Fibroblast of upper back skin (primary cell): ENCODE data around the gene ANKRD28.
"Not testable (repeated sequence)": the region's sequence is repeated elsewhere in the genome, so short reads cannot be mapped to it uniquely, and the experiment has no call there.

Experiments
- DNase-seq: peaks from one replicate; pipeline ENCODE4 v3.0.0-alpha.2; 2013

Gene ANKRD28

DNA sequence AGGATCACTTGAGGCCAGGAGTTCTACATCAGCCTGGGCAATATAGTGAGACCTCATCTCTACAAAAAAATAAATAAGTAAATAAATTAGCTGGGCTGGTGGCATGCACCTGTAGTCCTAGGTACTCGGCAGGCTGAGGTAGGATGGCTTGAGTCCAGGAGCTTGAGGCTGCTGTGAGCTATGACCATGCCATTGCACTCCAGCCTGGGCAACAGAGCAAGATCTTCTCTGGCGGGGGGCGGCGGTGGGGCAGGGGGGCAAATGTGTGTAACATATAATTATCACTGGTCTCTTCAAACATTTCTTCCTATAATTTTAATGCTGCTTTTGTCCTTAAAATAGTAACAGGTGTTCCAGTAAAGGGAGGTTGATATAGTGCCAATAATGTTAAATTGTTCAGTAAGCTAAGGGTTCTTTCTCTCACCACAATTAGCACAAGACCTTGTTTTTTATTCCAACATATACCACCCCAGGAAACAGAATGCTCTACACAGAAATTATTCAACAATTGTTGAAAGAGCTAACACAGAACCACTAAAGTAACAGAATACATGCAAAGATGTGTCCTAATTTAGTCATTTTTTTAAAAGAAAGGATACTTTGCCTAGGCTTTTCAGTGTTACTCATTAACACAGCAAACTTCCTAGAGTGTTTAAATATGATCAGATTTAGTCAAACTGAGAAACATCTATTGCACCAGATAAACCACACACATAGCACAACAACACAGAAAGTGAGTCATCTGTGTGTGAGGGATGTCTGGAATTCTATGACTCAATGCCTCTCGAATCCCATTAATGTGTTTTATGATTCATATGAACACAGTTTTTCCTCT is 29.1 kb downstream of the ANKRD28 start:
- DNase-seq = peak; percentile 97

DNA sequence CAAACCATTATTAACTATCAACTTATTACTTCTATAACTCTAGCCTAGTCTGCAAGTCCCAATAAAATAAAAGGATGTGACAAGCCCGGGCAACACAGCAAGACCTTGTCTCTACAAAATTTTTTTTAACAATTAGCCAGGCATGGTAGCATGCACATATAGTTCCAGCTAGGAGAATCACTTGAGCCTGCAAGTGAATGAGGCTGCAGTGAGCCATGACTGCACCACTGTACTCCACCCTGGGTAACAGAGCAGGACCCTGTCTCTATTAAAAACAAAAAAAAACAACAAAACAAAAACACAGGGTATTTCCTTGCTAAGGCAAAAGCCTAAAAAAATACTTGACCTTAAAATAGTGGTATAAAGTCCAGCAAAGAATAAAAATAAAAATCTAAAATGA is 31.4 kb downstream of the ANKRD28 start:
- no peak for DNase-seq

DNA sequence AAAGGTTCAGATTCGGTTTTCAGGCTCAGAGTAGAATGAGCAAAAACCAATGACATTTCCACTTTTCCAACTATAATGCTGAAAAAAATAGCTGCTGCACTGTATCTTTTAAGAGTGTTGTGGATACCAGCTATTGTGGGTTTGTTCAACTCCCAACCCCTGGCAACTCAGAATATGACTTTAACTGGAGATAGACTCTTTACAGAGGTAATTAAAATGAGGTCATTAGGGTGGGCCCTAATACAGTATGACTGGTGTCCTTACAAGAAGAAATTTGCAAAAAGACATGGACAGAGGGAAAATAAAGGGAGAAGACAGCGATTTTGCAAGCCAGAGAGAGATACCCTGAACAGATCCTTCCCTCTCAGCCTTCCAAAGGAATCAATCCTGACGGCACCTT is 39.5 kb downstream of the ANKRD28 start:
- no peak for DNase-seq

DNA sequence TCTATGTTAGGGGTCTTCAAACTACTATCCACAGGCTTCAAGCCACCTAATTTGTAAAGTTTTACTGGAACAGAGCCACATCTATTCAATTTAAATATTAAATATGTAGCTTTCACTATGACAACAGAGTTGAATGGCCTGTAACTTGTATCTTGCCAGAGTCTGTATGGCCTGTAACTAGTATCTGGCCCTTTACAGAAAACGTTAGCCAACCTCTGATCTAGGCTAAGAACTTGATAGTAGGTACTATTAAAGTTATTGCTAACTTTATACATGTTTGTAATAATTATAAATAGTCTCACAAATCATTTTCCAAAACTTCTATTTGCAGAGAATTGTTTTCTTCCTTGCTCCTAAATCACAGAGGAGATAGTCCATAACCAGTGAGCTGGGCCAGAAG is 40.0 kb downstream of the ANKRD28 start:
- no peak for DNase-seq

DNA sequence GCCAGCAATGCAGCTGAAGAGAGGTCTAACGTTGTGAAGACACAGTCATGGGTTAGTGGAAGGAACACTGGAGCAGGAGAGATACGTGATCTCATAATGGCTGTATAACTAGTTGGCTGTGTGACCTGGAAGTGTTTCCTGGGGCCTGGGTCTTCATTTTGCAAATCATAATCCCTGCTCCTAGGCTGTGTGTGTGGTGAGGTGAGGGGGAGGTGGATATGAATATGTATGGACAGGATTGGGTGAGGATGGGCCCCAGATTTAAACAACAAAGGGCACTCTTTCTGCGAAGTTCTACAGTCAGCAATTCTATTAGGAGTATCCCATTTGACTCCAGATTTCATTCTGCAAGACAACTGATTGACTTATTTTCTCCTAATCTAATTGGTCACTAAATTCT is 41.3 kb downstream of the ANKRD28 start:
- DNase-seq = no peak

DNA sequence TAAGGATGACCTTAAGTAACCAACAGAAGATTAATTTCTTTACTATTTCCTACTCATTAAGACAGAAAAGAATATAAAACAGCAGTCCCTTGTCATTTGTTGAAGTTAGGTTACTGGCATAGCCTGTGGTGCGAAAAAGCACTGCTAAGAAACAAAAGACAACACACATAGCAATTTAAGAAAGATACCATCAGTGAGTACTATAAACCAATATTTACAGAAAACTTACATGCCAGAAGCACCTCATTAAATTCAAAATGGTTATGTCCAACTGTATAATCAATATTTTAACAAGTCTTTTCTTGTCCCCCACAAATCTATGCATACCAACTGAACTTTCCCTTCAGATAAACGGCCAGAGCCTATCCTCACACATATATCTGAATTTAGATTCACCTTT is 42.0 kb downstream of the ANKRD28 start:
- no peak for DNase-seq

DNA sequence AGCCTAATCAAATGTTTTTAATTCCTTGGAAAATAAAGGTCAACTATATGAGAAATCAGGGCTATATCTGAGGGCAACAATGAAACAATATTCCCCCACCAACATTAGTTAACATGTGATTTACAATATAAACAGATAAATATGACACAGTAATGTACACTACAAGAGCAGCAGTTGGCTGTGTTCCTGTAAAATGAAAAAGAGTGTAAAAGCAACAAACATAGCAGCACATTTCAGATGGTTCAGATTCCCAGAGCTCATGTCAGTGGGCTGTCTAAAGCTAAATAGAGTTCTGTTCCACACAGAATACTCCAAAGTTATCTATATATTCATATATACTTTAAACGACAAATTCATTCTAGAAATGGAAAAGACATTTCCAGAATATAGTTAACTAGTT is 42.6 kb downstream of the ANKRD28 start:
- DNase-seq = no peak

DNA sequence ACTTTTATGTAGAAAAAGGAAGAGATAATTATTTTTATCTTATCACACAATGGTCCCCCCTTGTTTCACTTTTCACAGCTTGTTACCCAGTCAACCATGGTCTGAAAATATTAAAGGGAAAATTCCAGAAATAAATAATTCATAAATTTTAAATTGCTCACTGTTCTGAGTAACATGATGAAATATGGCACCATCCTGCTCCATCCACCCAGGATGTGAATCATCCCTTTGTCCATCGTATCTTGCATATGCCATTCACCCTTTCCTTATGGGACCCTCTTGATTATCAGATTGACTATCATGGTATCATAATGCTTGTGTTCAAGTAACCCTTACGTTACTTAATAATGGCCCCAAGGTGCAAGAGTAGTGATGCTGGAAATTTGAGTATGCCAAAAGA is 43.7 kb downstream of the ANKRD28 start:
- peak; percentile 66 for DNase-seq

DNA sequence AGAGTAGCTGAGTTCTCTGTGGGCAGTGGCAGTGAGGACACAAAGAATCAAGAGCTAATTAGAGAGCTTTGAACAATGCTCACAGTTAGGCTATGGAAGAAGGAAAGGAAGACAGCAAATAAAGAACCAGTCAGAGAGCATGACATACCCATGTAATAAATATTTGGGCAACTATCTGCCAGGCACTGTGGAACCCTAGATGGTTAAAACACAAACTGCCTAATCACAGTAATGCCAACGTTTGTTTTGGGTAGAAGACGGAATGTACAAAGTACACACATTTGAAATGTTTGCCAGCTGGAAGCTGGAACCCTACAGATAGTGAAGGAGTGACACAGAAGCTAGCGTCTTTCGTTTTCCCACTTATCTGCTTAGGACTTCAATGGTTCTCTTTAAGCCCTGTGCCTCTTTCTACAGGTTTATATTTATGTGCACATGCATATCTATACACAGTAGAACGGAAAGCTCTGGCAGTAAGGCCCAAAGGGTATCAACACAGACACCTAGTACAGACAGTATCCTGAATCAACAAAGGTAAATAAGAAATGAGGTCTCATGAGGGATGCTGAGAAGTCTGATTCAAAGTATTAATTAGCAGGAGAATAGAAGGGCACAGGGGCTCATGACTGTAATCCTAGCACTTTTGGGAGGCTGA is 44.6 kb downstream of the ANKRD28 start:
- DNase-seq = no peak

DNA sequence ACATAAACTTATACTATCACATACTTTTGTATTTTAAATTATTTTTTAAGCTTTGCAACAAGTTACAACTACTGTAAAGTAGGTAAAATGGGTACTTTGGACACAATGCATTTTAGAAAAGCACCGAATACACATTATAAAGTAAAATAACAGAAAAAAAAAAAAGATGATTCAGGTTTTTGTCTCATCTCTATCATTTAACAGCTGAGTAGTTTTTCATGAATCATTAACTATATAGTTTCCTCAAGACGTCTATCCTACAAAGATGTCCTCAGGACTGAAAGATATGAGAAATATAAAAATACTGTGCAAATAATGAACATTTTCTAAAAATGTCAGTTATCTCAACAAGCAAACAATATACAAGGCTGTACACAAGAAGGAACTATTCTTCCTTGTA is 46.9 kb downstream of the ANKRD28 start:
- no peak for DNase-seq

DNA sequence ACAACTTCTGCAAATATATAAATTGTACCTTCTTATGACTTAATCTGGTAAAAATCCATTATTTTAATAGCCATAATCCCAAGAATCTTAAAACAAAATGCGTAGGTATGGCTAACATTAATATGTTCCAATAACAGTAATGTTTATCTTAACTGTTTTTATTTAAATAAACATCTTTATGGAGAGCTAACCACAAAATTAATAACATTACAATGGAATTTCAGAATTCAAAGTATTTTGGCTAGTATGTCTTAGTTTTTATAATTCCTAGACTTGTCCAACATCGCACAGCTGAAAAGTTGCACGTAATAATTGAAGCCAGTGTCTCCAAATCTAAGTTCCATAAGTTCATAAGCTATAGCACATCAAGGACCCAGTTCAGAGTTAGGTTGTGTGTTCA is 47.6 kb downstream of the ANKRD28 start:
- no peak for DNase-seq

DNA sequence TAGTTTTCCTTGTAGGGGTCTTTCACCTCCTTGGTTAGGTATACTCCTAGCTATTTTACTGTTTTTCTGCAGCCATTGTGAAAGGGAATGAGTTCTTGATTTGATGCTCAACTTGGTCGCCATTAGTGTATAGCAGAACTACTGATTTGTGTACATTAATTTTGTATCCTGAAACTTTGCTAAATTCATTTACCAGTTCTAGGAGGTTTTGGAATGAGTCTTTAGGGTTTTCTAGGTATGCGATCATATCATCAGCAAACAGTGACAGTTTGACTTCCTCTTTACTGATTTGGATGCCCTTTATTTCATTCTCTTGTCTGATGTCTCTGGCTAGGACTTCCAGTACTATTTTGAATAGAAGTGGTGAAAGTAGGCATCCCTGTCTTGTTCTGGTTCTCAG is 51.9 kb downstream of the ANKRD28 start:
- DNase-seq = not testable (repeated sequence)

DNA sequence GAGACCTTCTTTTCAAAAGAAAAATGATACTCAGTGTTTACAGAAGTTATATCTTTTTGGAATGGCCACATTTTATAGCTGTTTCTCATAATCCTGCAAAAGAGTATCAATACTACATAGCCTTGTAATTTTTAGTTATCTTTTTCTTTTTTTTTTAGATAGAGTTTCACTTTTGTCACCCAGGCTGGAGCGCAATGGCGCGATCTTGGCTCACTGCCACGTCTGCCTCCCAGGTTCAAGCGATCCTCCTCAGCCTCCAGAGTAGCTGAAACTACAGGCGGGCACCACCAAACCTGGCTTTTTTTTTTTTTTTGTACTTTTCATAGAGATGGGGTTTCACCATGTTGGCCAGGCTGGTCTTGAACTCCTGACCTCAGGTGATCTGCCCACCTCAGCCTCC is 53.6 kb downstream of the ANKRD28 start:
- DNase-seq = no peak

DNA sequence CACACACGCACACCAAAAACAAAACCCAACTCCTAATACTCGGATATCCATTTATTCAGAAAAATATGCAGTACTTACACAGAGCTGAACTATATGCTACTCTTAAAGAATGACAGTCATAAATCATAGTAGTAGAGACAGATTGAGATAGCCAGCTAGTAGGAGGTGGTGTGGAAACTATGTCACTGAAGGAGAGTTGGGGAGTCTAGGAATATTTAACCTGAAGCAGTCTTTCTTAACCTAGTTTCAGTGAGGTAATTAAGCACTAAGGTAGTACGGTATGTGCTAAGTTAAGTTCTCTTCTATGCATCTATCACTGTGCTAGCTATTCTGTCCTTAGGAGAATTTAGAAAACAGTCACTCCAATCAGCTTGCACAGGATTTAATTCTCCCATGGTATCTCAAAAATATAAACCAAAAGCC is 54.2 kb downstream of the ANKRD28 start:
- DNase-seq = no peak

DNA sequence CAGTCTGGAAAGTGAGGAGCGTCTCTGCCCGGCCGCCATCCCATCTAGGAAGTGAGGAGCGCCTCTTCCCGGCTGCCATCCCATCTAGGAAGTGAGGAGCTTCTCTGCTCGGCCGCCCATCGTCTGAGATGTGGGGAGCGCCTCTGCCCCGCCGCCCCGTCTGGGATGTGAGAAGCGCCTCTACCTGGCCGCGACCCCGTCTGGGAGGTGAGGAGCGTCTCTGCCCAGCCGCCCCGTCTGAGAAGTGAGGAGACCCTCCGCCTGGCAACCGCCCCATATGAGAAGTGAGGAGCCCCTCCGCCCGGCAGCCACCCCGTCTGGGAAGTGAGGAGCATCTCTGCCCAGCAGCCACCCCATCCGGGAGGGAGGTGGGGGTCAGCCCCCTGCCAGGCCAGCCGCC is 55.5 kb downstream of the ANKRD28 start:
- not testable (repeated sequence) for DNase-seq

DNA sequence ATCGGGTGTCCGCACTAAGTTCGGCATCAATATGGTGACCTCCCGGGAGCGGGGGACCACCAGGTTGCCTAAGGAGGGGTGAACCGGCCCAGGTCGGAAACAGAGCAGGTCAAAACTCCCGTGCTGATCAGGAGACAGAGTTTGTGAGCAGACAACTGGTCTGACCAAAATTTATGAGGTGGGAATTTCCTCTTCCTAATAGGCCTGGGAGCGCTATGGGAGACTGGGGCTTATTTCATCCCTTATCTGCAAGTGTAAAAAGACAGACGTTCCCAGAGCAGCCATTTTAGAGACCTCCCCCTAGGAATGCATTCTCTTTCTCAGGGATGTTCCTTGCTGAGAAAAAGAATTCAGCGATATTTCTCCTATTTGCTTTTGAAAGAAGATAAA is 59.2 kb downstream of the ANKRD28 start:
- not testable (repeated sequence) for DNase-seq

DNA sequence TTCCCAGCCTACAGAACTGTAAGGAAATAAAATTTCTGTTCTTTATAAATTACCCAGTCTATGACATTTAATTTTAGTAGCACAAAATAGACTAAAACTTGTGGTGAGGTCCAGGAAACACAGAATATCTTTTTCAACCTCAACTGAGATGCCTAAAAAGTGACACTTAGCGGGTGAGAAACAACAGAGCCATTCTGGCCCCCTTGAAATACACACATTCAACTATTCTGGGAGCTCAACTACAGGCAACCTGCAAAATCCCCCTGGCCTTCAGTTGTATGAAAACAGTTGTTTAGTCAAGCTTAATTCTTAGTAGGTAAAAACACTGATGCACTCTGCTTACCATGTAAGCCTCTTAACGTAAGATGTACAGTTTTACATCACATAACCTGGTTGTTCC is 66.8 kb downstream of the ANKRD28 start:
- DNase-seq = no peak

DNA sequence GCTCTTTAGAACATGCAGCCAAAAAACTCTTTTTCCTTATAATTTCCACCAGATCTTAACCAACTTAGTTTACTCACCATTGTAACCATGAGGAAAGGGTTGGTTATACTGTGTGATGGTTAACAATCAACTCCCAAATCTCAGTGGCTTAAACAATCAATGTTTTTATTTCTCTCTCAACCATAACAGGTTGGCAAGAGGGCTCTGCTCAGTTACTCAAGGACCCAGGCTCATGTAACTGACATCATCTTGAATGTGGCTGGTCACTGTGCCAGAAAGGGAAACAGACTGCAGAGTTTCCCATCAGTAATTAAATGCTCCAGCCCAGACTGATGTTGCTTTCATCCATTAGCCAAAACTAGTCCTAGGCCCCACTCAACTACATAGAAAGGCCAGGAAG is 69.0 kb downstream of the ANKRD28 start:
- no peak for DNase-seq

DNA sequence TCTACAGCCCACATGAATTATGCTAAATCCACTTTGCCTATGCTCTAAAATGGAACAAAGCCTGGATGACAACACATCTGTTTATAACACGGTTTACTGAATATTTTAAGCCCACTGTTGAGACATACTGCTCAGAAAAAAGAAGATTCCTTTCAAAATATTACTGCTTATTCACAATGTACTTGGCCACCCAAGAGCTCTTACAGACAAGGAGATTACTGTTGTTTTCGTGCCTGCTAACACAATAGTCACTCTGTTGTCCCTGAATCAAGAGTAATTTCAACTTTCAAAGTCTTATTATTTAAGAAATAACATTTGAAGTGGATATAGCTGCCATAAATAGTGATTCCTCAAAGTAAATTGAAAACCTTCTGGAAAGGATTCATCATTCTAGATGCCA is 70.9 kb downstream of the ANKRD28 start:
- no peak for DNase-seq

DNA sequence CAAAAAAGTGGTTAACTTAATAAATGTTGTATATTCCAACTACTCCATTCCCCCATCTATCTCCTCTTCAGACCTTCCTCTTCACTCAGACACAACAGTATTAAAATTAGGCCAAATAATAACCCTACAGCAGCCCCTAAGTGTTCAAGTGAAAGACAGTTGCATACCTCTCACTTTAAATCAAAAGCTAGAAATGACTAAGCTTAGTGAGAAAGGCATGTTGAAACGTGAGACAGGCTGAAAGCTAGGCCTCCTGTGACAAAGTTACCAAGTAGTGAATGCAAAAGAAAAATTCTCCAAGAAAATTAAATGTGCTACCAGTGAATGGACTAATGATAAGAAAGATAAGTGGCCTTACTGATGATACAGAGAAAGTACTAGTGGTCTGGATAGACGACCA is 71.7 kb downstream of the ANKRD28 start:
- DNase-seq = peak; percentile 25

DNA sequence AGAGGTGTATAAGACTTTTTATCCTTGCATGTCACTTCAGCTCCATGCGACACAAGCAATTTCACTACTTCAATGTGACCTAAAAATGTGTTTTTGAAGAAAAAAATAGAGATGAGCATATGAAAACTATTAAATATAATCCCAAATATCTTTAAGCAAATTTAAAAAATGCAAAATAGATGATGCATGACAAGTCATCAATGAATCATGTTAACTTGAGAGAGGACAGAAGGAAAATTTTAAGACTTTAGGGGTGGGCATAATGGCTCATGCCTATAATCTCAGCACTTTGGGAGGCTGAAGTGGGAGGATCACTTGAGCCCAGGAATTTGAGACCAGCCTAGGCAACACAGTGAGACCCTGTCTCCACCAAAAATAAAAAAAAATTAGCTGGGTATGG is 73.3 kb downstream of the ANKRD28 start:
- DNase-seq = no peak

DNA sequence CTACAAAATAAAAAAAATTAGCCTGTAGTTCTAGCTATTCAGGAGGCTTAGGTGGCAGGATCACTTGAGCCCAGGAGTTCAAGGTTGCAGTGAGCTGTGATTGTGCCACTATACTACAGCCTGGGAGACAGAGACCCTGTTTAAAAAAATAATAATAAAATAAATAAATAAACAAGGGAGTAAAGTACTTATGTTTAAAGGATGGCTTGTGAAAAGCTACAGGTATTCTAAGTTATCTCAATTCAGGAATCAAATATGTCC is 74.2 kb downstream of the ANKRD28 start:
- no peak for DNase-seq

DNA sequence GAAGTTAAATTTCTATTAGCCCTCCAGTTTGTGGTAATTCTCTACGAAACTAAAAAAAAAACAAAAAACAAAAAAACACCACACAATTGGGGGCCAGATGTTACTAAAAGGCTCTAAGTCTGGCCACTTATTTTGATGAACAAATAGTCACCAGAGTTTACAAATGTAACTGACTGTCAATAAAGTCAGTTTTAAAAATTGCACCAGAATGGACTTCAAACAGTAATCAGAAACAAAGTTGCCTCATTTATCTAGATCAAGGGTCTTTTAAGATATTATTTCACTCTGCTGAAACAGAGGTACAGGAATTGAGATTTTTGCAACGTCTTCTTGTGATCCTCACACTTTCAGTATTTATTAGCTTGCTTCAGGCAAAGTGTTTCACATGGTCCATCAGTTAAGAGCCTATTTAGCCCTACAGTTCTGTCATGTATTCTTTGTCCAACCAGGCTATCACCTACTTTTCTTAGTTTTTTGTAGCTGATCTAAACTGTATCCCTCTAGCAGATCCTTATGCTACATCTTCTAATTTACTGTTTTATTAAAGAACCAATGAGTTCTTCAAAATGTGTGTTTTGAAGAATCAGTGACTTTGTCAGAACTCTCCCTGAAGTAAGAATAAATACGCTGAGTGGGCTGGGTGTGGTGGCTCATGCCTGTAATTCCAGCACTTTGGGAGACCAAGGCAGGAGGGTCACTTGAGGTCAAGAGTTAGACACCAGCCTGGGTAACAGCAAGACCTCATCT is 74.7 kb downstream of the ANKRD28 start:
- DNase-seq = no peak

DNA sequence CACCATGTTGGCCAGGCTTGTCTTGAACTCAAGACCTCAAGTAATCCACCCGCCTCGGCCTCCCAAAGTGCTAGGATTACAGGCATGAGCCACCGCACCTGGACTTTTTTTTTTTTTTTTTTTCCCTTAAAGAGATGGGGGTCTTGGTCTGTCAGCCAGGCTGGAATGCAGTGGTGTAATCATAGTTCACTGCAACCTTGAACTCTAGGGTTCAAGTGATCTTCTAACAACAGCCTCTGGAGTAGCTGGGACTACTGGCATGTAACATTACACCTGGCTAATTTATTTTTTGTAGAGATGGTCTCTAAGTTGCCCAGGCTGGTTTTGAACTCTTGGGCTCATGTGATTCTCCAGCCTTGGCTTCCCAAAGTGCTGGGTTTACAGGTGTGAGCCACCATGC is 81.6 kb downstream of the ANKRD28 start:
- no peak for DNase-seq
